NCI-H2107 (cell line): ENCODE measurements around the gene PTH2.

Source experiments
- DNase-seq: peaks from one replicate; lab custom pipeline; 2025; lab: John Stamatoyannopoulos, UW

PTH2 gene

GRCh38 chr19:49409441-49410029 lies 13.7 kb downstream of the PTH2 start:
- no peak for DNase-seq

- no peak for DNase-seq
Measured at GRCh38 chr19:49408816-49409440, 14.3 kb downstream of the PTH2 start.

- DNase-seq, result no peak
Measured at GRCh38 chr19:49407482-49408015, 15.7 kb downstream of the PTH2 start.

GRCh38 chr19:49407079-49407478 lies 16.2 kb downstream of the PTH2 start:
- no peak for DNase-seq

GRCh38 chr19:49403404-49404187 lies 19.6 kb downstream of the PTH2 start:
- DNase-seq, result peak; percentile 85

GRCh38 chr19:49400029-49400428 lies 23.2 kb downstream of the PTH2 start:
- no peak for DNase-seq

GRCh38 chr19:49398931-49399330 lies 24.3 kb downstream of the PTH2 start:
- no peak for DNase-seq

- DNase-seq, result no peak
Measured at GRCh38 chr19:49398001-49398615, 25.1 kb downstream of the PTH2 start.

- no peak for DNase-seq
Measured at GRCh38 chr19:49396738-49397505, 26.3 kb downstream of the PTH2 start.

GRCh38 chr19:49395581-49396407 lies 27.4 kb downstream of the PTH2 start:
- no peak for DNase-seq

- DNase-seq, result no peak
Measured at GRCh38 chr19:49393881-49394280, 29.4 kb downstream of the PTH2 start.

GRCh38 chr19:49391581-49392399 lies 31.5 kb downstream of the PTH2 start:
- peak; percentile 67 for DNase-seq

- DNase-seq, result no peak
Measured at GRCh38 chr19:49390929-49391359, 32.3 kb downstream of the PTH2 start.

GRCh38 chr19:49390131-49390928 lies 32.9 kb downstream of the PTH2 start:
- DNase-seq, result no peak

- no peak for DNase-seq
Measured at GRCh38 chr19:49389406-49389805, 33.8 kb downstream of the PTH2 start.

GRCh38 chr19:49387936-49388372 lies 35.3 kb downstream of the PTH2 start, which contains the start of gene KASH5:
TSS of gene KASH5 (plus strand) at chr19:49388249. CDS start at chr19:49390884, 2,635 bp downstream.
- no peak for DNase-seq

- no peak for DNase-seq
Measured at GRCh38 chr19:49383599-49383998, 39.6 kb downstream of the PTH2 start.

- DNase-seq, result no peak
Measured at GRCh38 chr19:49382639-49383038, 40.6 kb downstream of the PTH2 start.

- no peak for DNase-seq
Measured at GRCh38 chr19:49380391-49380790, 42.9 kb downstream of the PTH2 start.
